Activated B cell treated with CpG ODN at 0.5 μM for 24 hours (primary cell): ENCODE results near the gene UTP25. TPM values are rescaled to one million over a fixed set of nuclear protein-coding genes. Genes with fewer than 3 reads are reported as not detected.

ENCODE experiments used
- ATAC-seq: fragments of 200-7000 bp; cut with Tn5 transposase; one replicate; pipeline ENCODE4 v1.10.0; 2021; ENCODE audit warnings: low read depth, mild to moderate bottlenecking, moderate library complexity
- CTCF ChIA-PET: fragments of 350-600 bp; sonication (Branson Sonifier 250); formaldehyde crosslinking; loops from one replicate; lab custom pipeline; 2021; ENCODE audit warnings: antibody characterized with exemption; lab: Charles Lee
- POLR2A ChIA-PET: fragments of 350-600 bp; sonication (Branson Sonifier 250); formaldehyde crosslinking; loops from one replicate; lab custom pipeline; 2021; ENCODE audit warnings: antibody characterized with exemption; lab: Charles Lee
- DNase-seq: peaks from one replicate; pipeline ENCODE4 v3.0.0; 2022
- H3K27ac Mint-ChIP-seq: one replicate; pipeline ENCODE4 v1.8.0; 2020; ENCODE audit warnings: mixed read lengths
- H3K27me3 Mint-ChIP-seq: one replicate; pipeline ENCODE4 v1.8.0; 2021; ENCODE audit warnings: mixed read lengths
- H3K36me3 Mint-ChIP-seq: one replicate; pipeline ENCODE4 v1.8.0; 2021; ENCODE audit warnings: low read depth, mixed read lengths
- H3K4me1 Mint-ChIP-seq: one replicate; pipeline ENCODE4 v1.8.0; 2021; ENCODE audit warnings: mixed read lengths
- H3K4me3 Mint-ChIP-seq: one replicate; pipeline ENCODE4 v1.8.0; 2020; ENCODE audit warnings: mild to moderate bottlenecking, mixed read lengths
- H3K9me3 Mint-ChIP-seq: one replicate; pipeline ENCODE4 v1.8.0; 2020; ENCODE audit warnings: mixed read lengths
- intact Hi-C: fragments of 100-400 bp; cut with micrococcal nuclease; formaldehyde crosslinking; loops from one replicate; pipeline ENCODE4 v1.15.1; 2024
- total RNA-seq: library from RNA; stranded (reverse); gene quantifications from 2 replicates; pipeline ENCODE4 v1.2.3, GENCODE V29; 2022
- TF ChIP-seq, protein P1 (sequence below): fragments of 200-600 bp; IDR thresholded peaks from one replicate; pipeline ENCODE4 v1.8.0; 2022; ENCODE audit warnings: antibody characterized with exemption, mild to moderate bottlenecking

Gene UTP25
- total RNA-seq, 1 donor from 2014 or later: 15.4 TPM

DNA sequence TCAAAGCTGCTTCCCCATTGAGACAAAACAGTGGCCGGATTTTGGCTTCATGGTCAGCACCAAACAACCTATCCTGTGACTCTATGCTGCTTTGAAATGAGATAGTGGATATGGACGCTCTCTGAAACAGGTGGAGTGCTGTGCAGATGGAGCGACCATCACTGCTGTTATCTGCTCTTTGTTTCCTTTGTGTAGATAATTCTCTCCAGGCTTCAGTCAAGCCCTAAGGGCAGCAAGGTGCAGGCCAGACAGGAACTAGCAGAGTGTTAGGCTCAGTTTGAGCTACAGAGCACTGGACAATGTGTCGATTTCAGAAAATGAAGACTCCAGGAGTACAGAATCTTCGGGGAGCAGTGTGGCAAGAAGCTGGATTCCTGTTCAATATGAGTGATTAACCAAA lies 17.0 kb upstream of the UTP25 start:
- CTCF ChIA-PET: interaction anchor here (1.1 kb wide), 1 partner anchor 12 kb away, joined by 5 read pairs; no protein-coding TSS in a partner anchor
- H3K27ac Mint-ChIP-seq: no peak overlapping the region

DNA sequence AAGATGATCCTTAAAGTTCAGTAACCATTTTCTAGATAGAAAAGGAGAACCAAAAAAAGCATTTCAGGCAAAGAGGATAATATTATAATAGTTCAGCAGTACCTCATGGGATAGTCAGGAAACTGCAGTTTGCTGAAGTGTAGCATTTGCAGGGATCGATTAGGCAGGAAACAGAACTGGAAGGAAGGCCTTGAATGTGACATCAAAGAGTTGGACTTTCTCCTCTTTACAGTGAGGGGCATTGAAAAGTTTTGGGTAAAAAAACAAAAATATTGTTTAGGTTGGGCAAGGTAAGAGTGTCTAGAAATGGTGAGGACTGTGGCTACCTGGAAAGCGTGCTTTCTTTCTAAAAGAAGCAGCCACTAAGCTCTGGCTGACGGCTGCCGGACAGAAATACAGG lies 13.9 kb upstream of the UTP25 start:
- intact Hi-C loops: no loop called here
- ChIA-PET CTCF (interaction anchor here (3.9 kb wide), 1 partner anchor 10 kb away, joined by 17 read pairs; no protein-coding TSS in a partner anchor), POLR2A (no interaction called here)
- Mint-ChIP-seq H3K27me3 (peaks cover 11% of the 10 kb centered on the region), H3K27ac (no peak overlapping the region), H3K4me3 (no peak overlapping the region), H3K36me3 (no peaks in the 10 kb centered on the region), H3K4me1 (no peaks in the 10 kb centered on the region), H3K9me3 (no peaks in the 10 kb centered on the region)
- no peak for DNase-seq
- ATAC-seq: no peak
- TF ChIP-seq, protein P1, sequence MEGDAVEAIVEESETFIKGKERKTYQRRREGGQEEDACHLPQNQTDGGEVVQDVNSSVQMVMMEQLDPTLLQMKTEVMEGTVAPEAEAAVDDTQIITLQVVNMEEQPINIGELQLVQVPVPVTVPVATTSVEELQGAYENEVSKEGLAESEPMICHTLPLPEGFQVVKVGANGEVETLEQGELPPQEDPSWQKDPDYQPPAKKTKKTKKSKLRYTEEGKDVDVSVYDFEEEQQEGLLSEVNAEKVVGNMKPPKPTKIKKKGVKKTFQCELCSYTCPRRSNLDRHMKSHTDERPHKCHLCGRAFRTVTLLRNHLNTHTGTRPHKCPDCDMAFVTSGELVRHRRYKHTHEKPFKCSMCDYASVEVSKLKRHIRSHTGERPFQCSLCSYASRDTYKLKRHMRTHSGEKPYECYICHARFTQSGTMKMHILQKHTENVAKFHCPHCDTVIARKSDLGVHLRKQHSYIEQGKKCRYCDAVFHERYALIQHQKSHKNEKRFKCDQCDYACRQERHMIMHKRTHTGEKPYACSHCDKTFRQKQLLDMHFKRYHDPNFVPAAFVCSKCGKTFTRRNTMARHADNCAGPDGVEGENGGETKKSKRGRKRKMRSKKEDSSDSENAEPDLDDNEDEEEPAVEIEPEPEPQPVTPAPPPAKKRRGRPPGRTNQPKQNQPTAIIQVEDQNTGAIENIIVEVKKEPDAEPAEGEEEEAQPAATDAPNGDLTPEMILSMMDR: no peak

More for the DNA sequence above, 17.0 kb upstream of the UTP25 start:
- H3K9me3 Mint-ChIP-seq: no peaks in the 10 kb centered on the region
- POLR2A ChIA-PET: no interaction called here
- DNase-seq (no peak), ATAC-seq (no peak)
- no peak overlapping the region for H3K4me3 Mint-ChIP-seq
- TF ChIP-seq, protein P1: no peak
- H3K4me1 Mint-ChIP-seq: peaks cover 6% of the 10 kb centered on the region
- no peaks in the 10 kb centered on the region for H3K27me3 Mint-ChIP-seq
- intact Hi-C loops: no loop called here
- peaks cover 1% of the 10 kb centered on the region for H3K36me3 Mint-ChIP-seq

DNA sequence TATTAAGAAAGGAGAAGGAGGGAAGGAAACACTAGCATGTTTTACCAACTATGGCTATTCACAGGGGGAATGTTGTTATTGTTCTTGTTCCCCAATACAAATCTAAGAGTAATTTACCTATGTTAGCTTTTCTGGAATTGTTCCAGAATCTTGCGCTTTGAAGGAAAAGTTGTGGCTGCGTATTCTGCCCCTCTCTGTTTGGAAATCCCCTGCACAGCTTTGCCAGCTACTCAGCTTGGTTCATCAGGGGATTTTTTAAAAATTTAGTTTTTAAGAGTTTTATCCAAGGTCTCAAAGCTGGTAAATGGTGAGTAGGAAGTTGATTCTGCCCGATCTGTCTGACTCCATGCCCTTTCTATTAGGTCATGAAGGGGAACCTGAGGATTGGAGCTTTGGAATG lies 12.3 kb upstream of the UTP25 start:
- intact Hi-C loops: no loop called here
- POLR2A ChIA-PET: no interaction called here

DNA sequence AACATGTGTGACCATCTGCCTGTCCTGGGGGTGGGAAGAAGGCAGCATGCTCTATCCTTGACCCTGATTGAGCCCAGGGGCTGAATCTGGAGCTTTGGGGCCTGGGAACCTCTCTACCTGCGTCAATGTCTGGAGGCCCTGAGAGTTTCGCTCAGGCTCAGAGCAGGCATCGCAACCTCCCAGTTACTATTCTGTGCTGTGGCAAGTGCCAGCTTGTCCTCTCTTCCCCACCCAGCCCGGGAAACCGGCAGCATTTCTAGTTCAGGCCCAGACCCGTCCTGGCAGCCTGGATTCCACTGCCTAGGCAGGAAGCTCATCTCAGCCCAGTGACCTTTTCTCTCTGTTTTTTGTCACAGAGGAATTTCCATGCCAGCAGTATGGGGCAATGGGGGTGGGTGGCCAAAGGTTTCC lies 11.8 kb upstream of the UTP25 start:
- TF ChIP-seq, protein P1: no peak
- intact Hi-C loops: no loop called here
- Mint-ChIP-seq H3K9me3 (no peaks in the 10 kb centered on the region), H3K36me3 (no peaks in the 10 kb centered on the region), H3K27me3 (peaks cover 23% of the 10 kb centered on the region), H3K4me3 (no peak overlapping the region), H3K4me1 (no peaks in the 10 kb centered on the region), H3K27ac (no peak overlapping the region)
- ATAC-seq (no peak), DNase-seq (no peak)
- ChIA-PET CTCF (interaction anchor here (3.9 kb wide), 1 partner anchor 7 kb away, joined by 17 read pairs; no protein-coding TSS in a partner anchor), POLR2A (no interaction called here)

More for the DNA sequence above, 12.3 kb upstream of the UTP25 start:
- Mint-ChIP-seq H3K27ac (no peak overlapping the region), H3K4me1 (no peaks in the 10 kb centered on the region), H3K27me3 (peaks cover 18% of the 10 kb centered on the region), H3K4me3 (no peak overlapping the region), H3K9me3 (no peaks in the 10 kb centered on the region), H3K36me3 (no peaks in the 10 kb centered on the region)
- no peak for DNase-seq
- CTCF ChIA-PET: interaction anchor here (1.1 to 3.9 kb wide), 2 partner anchors 8 to 12 kb away, joined by 3 to 17 read pairs; no protein-coding TSS in a partner anchor
- no peak for ATAC-seq
- TF ChIP-seq, protein P1: no peak

DNA sequence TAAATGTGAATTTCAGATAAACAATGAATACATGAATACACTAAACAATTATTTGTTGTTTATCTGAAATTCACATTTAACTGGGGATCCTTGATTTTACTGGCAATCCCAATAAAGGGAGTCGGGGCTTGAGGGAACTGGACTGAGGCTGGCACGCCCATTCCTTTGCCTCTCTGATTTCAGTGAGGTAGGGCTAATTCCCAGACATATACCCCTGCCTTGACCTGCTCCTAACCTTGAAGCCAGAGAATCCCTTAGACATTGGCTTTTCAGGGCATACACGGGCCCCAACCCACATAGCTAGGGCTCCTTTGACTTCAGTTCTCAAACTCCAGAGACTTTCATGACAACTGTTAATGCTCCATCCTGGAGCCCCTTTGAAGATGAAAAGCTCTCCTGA lies 10.8 kb upstream of the UTP25 start:
- TF ChIP-seq, protein P1: no peak
- CTCF ChIA-PET: no interaction called here
- no peaks in the 10 kb centered on the region for H3K4me1 Mint-ChIP-seq
- ATAC-seq (no peak), DNase-seq (no peak)
- no peaks in the 10 kb centered on the region for H3K36me3 Mint-ChIP-seq
- H3K9me3 Mint-ChIP-seq: no peaks in the 10 kb centered on the region
- POLR2A ChIA-PET: no interaction called here
- intact Hi-C loops: no loop called here
- H3K4me3 Mint-ChIP-seq: no peak overlapping the region
- H3K27me3 Mint-ChIP-seq: peaks cover 30% of the 10 kb centered on the region
- no peak overlapping the region for H3K27ac Mint-ChIP-seq
